ENCODE data around the gene C1orf105.

Gene C1orf105

GRCh38 chr1:172460177-172460576, 39.7 kb downstream of the C1orf105 start:
- DNase-seq (ENCODE audit: low spot score), result no peak

GRCh38 chr1:172460887-172461315, 40.4 kb downstream of the C1orf105 start:
- no peak for DNase-seq (ENCODE audit: low spot score)

- DNase-seq (ENCODE audit: low spot score), result no peak
These were observed 45.1 kb downstream of the C1orf105 start for GRCh38 chr1:172465617-172466016.

GRCh38 chr1:172466795-172467407, 46.4 kb downstream of the C1orf105 start:
- no peak for DNase-seq (ENCODE audit: low spot score)

GRCh38 chr1:172467446-172467845, 47.0 kb downstream of the C1orf105 start:
- no peak for DNase-seq (ENCODE audit: low spot score)

- no peak for DNase-seq (ENCODE audit: low spot score)
These were observed 47.8 kb downstream of the C1orf105 start for GRCh38 chr1:172468296-172468695.

- DNase-seq (ENCODE audit: low spot score), result no peak
These were observed 49.2 kb downstream of the C1orf105 start for GRCh38 chr1:172469717-172470116.

- no peak for DNase-seq (ENCODE audit: low spot score)
These were observed 49.7 kb downstream of the C1orf105 start for GRCh38 chr1:172470149-172470548.

- DNase-seq (ENCODE audit: low spot score), result no peak
These were observed 51.2 kb downstream of the C1orf105 start for GRCh38 chr1:172471666-172472065.

GRCh38 chr1:172472495-172472894, 52.0 kb downstream of the C1orf105 start:
- DNase-seq (ENCODE audit: low spot score), result no peak

GRCh38 chr1:172473302-172473701, 52.8 kb downstream of the C1orf105 start:
- no peak for DNase-seq (ENCODE audit: low spot score)

- DNase-seq (ENCODE audit: low spot score), result no peak
These were observed 53.4 kb downstream of the C1orf105 start for GRCh38 chr1:172473842-172474241.

GRCh38 chr1:172476218-172476811, 55.8 kb downstream of the C1orf105 start:
- DNase-seq (ENCODE audit: low spot score), result no peak

- DNase-seq (ENCODE audit: low spot score), result no peak
These were observed 56.7 kb downstream of the C1orf105 start for GRCh38 chr1:172477216-172477615.

- no peak for DNase-seq (ENCODE audit: low spot score)
These were observed 57.3 kb downstream of the C1orf105 start for GRCh38 chr1:172477741-172478140.

- no peak for DNase-seq (ENCODE audit: low spot score)
These were observed 58.0 kb downstream of the C1orf105 start for GRCh38 chr1:172478485-172478884.

- DNase-seq (ENCODE audit: low spot score), result no peak
These were observed 59.9 kb downstream of the C1orf105 start for GRCh38 chr1:172480431-172480830.

GRCh38 chr1:172482044-172482443, 61.6 kb downstream of the C1orf105 start:
- DNase-seq (ENCODE audit: low spot score), result no peak

- DNase-seq (ENCODE audit: low spot score), result no peak
These were observed 63.0 kb downstream of the C1orf105 start for GRCh38 chr1:172483448-172483847.

GRCh38 chr1:172484252-172484651, 63.8 kb downstream of the C1orf105 start:
- no peak for DNase-seq (ENCODE audit: low spot score)

- DNase-seq (ENCODE audit: low spot score), result no peak
These were observed 65.1 kb downstream of the C1orf105 start for GRCh38 chr1:172485626-172486025.

GRCh38 chr1:172486805-172487454, 66.4 kb downstream of the C1orf105 start:
- DNase-seq (ENCODE audit: low spot score), result no peak

- DNase-seq (ENCODE audit: low spot score), result no peak
These were observed 67.1 kb downstream of the C1orf105 start for GRCh38 chr1:172487550-172487949.

- no peak for DNase-seq (ENCODE audit: low spot score)
These were observed 67.9 kb downstream of the C1orf105 start for GRCh38 chr1:172488393-172488792.

Data from iPS-NIHi11 (cell line).